ENCODE data around the gene RAD21L1.

DNA sequence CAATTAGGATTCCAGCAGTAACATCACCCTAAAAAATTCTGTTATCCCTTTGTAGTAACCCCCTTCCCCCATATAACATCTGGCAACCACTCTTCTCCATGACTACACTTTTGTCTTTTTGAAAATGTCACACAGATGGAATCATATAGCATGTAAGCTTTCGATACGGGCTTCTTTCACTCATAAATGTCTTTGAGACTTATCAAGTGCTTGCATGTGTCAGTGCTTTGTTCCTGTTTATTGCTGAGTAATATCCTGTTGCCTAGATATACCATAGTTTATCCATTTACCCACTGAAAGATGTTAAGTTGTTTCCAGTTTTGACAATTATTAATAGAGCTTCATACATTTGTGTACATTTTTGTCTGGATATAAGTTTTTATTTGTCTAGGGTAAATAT is 29.8 kb downstream of the RAD21L1 start:
- TF ChIP-seq, protein P1, sequence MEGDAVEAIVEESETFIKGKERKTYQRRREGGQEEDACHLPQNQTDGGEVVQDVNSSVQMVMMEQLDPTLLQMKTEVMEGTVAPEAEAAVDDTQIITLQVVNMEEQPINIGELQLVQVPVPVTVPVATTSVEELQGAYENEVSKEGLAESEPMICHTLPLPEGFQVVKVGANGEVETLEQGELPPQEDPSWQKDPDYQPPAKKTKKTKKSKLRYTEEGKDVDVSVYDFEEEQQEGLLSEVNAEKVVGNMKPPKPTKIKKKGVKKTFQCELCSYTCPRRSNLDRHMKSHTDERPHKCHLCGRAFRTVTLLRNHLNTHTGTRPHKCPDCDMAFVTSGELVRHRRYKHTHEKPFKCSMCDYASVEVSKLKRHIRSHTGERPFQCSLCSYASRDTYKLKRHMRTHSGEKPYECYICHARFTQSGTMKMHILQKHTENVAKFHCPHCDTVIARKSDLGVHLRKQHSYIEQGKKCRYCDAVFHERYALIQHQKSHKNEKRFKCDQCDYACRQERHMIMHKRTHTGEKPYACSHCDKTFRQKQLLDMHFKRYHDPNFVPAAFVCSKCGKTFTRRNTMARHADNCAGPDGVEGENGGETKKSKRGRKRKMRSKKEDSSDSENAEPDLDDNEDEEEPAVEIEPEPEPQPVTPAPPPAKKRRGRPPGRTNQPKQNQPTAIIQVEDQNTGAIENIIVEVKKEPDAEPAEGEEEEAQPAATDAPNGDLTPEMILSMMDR (IDR thresholded peaks at IDR 0.05; ENCODE audit: low read depth, low read length) = no peak
- TF ChIP-seq POLR2A (IDR thresholded peaks at IDR 0.05; ENCODE audit: extremely low read depth, insufficient read length) (no peak), MYC (IDR thresholded peaks at IDR 0.05; ENCODE audit: low read depth, low read length) (no peak)
- TF ChIP-seq, protein P2, sequence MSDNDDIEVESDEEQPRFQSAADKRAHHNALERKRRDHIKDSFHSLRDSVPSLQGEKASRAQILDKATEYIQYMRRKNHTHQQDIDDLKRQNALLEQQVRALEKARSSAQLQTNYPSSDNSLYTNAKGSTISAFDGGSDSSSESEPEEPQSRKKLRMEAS (IDR thresholded peaks at IDR 0.05; ENCODE audit: low read depth, low read length) = no peak
